Coronary artery (tissue), 2 donors: Measurements from ENCODE around the gene ZFAND2A.
"Not testable (repeated sequence)": the region's sequence is repeated elsewhere in the genome, so short reads cannot be mapped to it uniquely, and the experiment has no call there.

ENCODE experiments used
- DNase-seq: peaks from one replicate; pipeline ENCODE4 v3.0.0-alpha.2; 2017; ENCODE audit warnings: low spot score
- H3K27ac ChIP-seq, 2 donors: fragments of 200-600 bp; sonication (generic); one replicate each; pipeline ENCODE4 v1.5.1; 2016 to 2019
- H3K4me3 ChIP-seq: fragments of 200-600 bp; sonication (generic); 2 replicates; pipeline ENCODE4 v1.5.1; 2016; ENCODE audit warnings: mild to moderate bottlenecking, moderate library complexity
- TF ChIP-seq, protein P1 (sequence below): fragments of 200-600 bp; sonication (generic); IDR thresholded peaks from one replicate; pipeline ENCODE4 v1.5.1; 2019; ENCODE audit warnings: antibody characterized with exemption

Gene ZFAND2A

GRCh38 chr7:1159891-1160669 lies at the start of gene ZFAND2A:
TSS of gene ZFAND2A (minus strand) at chr7:1160196. CDS start at chr7:1158212, 1,984 bp downstream.
- TF ChIP-seq, protein P1, sequence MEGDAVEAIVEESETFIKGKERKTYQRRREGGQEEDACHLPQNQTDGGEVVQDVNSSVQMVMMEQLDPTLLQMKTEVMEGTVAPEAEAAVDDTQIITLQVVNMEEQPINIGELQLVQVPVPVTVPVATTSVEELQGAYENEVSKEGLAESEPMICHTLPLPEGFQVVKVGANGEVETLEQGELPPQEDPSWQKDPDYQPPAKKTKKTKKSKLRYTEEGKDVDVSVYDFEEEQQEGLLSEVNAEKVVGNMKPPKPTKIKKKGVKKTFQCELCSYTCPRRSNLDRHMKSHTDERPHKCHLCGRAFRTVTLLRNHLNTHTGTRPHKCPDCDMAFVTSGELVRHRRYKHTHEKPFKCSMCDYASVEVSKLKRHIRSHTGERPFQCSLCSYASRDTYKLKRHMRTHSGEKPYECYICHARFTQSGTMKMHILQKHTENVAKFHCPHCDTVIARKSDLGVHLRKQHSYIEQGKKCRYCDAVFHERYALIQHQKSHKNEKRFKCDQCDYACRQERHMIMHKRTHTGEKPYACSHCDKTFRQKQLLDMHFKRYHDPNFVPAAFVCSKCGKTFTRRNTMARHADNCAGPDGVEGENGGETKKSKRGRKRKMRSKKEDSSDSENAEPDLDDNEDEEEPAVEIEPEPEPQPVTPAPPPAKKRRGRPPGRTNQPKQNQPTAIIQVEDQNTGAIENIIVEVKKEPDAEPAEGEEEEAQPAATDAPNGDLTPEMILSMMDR, result no peak
- Histone ChIP-seq H3K27ac (peak within 1 kb of the TSS; percentile 95), H3K4me3 (peak within 1 kb of the TSS; percentile 95)
- peak; percentile 99 for DNase-seq

DNA sequence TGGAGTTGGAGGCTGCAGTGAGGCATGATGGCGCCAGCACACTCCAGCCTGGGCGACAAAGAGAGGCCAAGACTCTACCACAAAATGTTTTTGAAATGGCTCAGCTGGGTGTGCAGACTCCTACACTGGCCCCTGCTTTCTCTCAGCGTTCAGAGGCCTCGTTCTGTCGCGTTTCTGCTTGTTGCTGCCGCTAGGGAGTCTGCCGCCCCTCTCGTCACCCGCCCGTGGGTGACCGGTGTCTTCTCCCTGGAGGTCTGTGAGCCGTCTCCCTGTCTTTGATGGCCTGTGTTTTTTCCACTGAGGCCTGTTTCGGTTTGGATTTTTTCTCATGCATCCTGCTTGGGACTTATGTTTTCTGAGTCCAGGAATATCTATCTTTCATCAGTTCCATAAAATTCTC lies 49.1 kb upstream of the ZFAND2A start:
- no peak for DNase-seq
- Histone ChIP-seq H3K27ac (no peak overlapping the region), H3K4me3 (no peak overlapping the region)
- TF ChIP-seq, protein P1, result no peak

GRCh38 chr7:1205742-1206141 lies 45.7 kb upstream of the ZFAND2A start:
- not testable (repeated sequence) for DNase-seq, H3K27ac ChIP-seq, H3K4me3 ChIP-seq

DNA sequence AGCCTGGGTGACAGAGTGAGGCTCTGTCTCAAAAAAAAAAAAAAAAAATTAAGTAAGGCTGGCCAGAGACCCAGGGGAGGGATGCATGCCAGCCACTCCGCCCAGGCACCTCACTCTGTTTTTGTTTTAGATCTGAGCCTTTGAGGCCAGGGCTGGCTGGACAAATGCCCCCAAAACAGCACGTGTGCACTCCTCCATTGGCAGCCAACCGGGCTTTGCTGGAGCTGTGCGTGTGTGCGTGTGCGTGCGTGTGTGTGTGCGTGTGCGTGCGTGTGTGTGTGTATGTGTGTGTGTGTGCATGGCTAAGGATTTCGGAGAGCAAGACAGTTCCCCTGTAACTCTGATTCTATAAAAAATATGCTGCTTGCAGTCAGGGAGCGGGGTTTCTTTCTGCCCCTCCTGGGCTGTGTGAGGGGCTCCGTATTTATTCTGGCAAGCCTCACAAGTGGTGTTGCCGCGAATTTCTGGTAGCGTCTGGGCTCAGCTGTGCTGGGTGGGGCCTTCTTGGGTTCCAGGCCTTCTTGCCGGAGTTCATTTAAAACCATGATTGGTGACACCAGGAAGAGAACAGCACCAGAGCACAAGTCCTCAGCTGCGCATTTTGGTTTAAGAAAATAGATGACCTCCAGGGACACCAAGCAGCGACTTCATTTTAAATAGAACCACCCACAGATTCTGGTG lies 44.6 kb upstream of the ZFAND2A start:
- no peak overlapping the region for H3K27ac ChIP-seq
- no peak overlapping the region for H3K4me3 ChIP-seq
- no peak for DNase-seq
- TF ChIP-seq, protein P1, result no peak

DNA sequence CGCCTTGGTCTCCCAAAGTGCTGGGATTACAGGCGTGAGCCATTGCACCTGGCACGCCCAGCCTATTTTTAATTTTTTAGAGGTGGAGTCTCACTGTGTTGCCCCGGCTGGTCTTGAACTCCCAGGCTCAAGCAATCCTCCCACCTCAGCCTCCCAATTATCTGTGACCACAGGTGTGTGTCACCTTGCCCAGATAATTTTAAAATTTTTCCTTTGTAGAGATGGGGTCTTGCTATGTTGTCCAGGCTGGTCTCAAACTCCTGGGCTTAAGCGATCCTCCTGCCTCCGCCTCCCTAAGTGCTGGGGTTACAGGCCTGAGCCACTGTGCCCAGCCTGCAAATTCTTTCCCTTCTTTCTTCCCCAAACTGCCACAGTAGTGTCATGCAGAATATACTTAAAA lies 42.9 kb upstream of the ZFAND2A start:
- H3K4me3 ChIP-seq, H3K27ac ChIP-seq, DNase-seq: not testable (repeated sequence)

GRCh38 chr7:1201916-1202315 lies 41.9 kb upstream of the ZFAND2A start:
- TF ChIP-seq, protein P1, result no peak
- no peak for DNase-seq
- Histone ChIP-seq H3K27ac (no peak overlapping the region), H3K4me3 (no peak overlapping the region)

DNA sequence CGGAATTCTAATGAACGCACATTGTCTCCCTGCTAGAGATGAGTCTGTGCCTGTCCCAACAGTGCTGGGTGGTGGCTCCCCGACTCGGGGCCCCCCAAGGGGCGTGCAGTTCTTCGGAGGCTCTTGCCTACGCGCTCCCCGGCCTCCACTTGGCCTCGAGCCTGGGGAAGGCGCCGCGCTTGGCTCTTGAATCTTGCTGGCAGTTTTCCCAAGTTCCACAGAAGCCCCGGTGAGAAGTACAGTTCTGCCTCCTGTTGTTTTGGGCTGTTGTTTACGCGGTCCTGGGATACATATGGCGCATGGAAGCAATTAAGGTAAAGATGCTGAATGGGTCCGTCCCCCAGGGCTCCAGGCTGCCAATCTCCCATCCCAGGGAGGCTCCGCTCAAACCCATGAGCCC lies 40.0 kb upstream of the ZFAND2A start:
- no peak for DNase-seq
- H3K27ac ChIP-seq, result no peak overlapping the region
- no peak overlapping the region for H3K4me3 ChIP-seq
- TF ChIP-seq, protein P1, result no peak
